GM12878 (cell line): ENCODE measurements around the gene PACS2. TPM values are rescaled to one million over a fixed set of nuclear protein-coding genes. Genes with fewer than 3 reads are reported as not detected.

Source experiments
- ASH2L ChIP-seq: fragments of 300-600, 200-600 bp; sonication (generic); IDR thresholded peaks from 2 replicates; pipeline ENCODE4 v1.6.1; 2017; ENCODE audit warnings: low read depth, mild to moderate bottlenecking, borderline replicate concordance
- ATF7 ChIP-seq: fragments of 450-650 bp; IDR thresholded peaks from 2 replicates; pipeline ENCODE4 v1.6.1; 2016; ENCODE audit warnings: low read depth, mild to moderate bottlenecking
- CEBPB ChIP-seq, 2 experiments: fragments of 150-350 bp in 1 of 2; IDR thresholded peaks; 2 replicates each; pipeline ENCODE4 v1.6.1; 2012 to 2014; ENCODE audit warnings: low read depth in 2 of 2, low read length in 2 of 2, borderline replicate concordance in 1 of 2, inconsistent platforms in 1 of 2
- CEBPZ ChIP-seq: fragments of 150-350 bp; IDR thresholded peaks from 2 replicates; pipeline ENCODE4 v1.6.1; 2016; ENCODE audit warnings: low read depth, low read length
- CREB1 ChIP-seq: IDR thresholded peaks from 2 replicates; pipeline ENCODE4 v1.6.1; 2012; ENCODE audit warnings: low read depth, mild to moderate bottlenecking, inconsistent platforms
- EGR1 ChIP-seq, 2 experiments: IDR thresholded peaks; 1 replicate in 1 of 2; 2 replicates in 1 of 2; pipeline ENCODE4 v1.6.1; 2011 to 2012; ENCODE audit warnings: low read depth in 2 of 2, low read length in 2 of 2, borderline replicate concordance in 1 of 2, mild to moderate bottlenecking in 1 of 2, moderate library complexity in 1 of 2
- EP300 ChIP-seq, 2 experiments: fragments of 150-350 bp in 1 of 2; IDR thresholded peaks; 2 replicates each; pipeline ENCODE4 v1.6.1; 2011 to 2012; ENCODE audit warnings: low read depth in 2 of 2, low read length in 2 of 2, borderline replicate concordance in 1 of 2, improper control_type of control experiment in 1 of 2, inconsistent platforms in 1 of 2; ENCODE audit not compliant: control insufficient read depth in 1 of 2
- ESRRA ChIP-seq: IDR thresholded peaks from 2 replicates; pipeline ENCODE4 v1.6.1; 2012; ENCODE audit warnings: mild to moderate bottlenecking, low read length, improper control_type of control experiment
- EZH2 ChIP-seq: IDR thresholded peaks from 2 replicates; pipeline ENCODE4 v1.6.1; 2012; ENCODE audit warnings: low read depth, mild to moderate bottlenecking, control low read depth, inconsistent platforms, low read length, borderline replicate concordance; ENCODE audit not compliant: control insufficient read depth
- MEF2B ChIP-seq: fragments of 450-650 bp; IDR thresholded peaks from 2 replicates; pipeline ENCODE4 v1.6.1; 2018; ENCODE audit warnings: mild to moderate bottlenecking, moderate library complexity; ENCODE audit not compliant: partially characterized antibody, poor library complexity, severe bottlenecking
- NR2F1 ChIP-seq: fragments of 450-650 bp; conservative IDR thresholded peaks from 2 replicates; pipeline ENCODE4 v1.6.1; 2017; ENCODE audit warnings: mild to moderate bottlenecking
- PAX8 ChIP-seq: fragments of 450-650 bp; IDR thresholded peaks from 2 replicates; pipeline ENCODE4 v1.6.1; 2017; ENCODE audit warnings: mild to moderate bottlenecking, moderate library complexity
- PML ChIP-seq: IDR thresholded peaks from 2 replicates; pipeline ENCODE4 v1.6.1; 2012; ENCODE audit warnings: low read length, inconsistent platforms
- POLR2A ChIP-seq: IDR thresholded peaks from 2 replicates; pipeline ENCODE4 v1.6.1; 2011; ENCODE audit warnings: low read depth, mild to moderate bottlenecking, low read length
- POU2F2 ChIP-seq: IDR thresholded peaks from 3 replicates; pipeline ENCODE4 v1.6.1; 2011; ENCODE audit warnings: low read depth, mild to moderate bottlenecking, low read length, borderline replicate concordance
- RELA ChIP-seq: fragments of 450-650 bp; IDR thresholded peaks from 2 replicates; pipeline ENCODE4 v1.8.0; 2014; ENCODE audit warnings: borderline replicate concordance; ENCODE audit not compliant: partially characterized antibody
- RUNX3 ChIP-seq: IDR thresholded peaks from 2 replicates; pipeline ENCODE4 v1.6.1; 2012; ENCODE audit warnings: low read length, inconsistent platforms
- SMAD1 ChIP-seq: fragments of 450-650 bp; IDR thresholded peaks from 2 replicates; pipeline ENCODE4 v1.6.1; 2018; ENCODE audit warnings: mild to moderate bottlenecking, low read depth; ENCODE audit not compliant: partially characterized antibody
- TCF7 ChIP-seq: IDR thresholded peaks from 2 replicates; pipeline ENCODE4 v1.6.1; 2014; ENCODE audit warnings: antibody characterized with exemption, borderline replicate concordance
- YY1 ChIP-seq: IDR thresholded peaks from 2 replicates; pipeline ENCODE4 v1.6.1; 2011; ENCODE audit warnings: low read depth, mild to moderate bottlenecking, low read length
- polyA plus RNA-seq, 11 experiments: library from polyadenylated mRNA; depleted of rRNA in 4 of 11; unstranded in 6 of 11; stranded (reverse) in 5 of 11; fragments of >200 nt; fragmentation: Nextera tagmentation in 4 of 11; fragmentation: Illumina TruSeq in 1 of 11; extraction: Ambion mirVana in 4 of 11; extraction: Trizol in 1 of 11; gene quantifications; 1 replicate in 1 of 11; 2 replicates in 10 of 11; pipeline versions ENCODE4 v1.2.1 to v1.2.3, GENCODE V29; 2011 to 2016; ENCODE audit warnings: inconsistent platforms in 2 of 11, missing spikeins in 2 of 11, low read depth in 1 of 11
- total RNA-seq, 4 experiments: library from RNA; depleted of rRNA in 3 of 4; stranded (reverse); fragments of >200 nt in 3 of 4; fragmentation: Illumina TruSeq in 1 of 4; extraction: Trizol in 1 of 4; gene quantifications; 2 replicates each; pipeline versions ENCODE4 v1.2.1 to v1.2.3, GENCODE V29; 2013 to 2021

PACS2 gene
- total and polyA plus RNA-seq, 10 of the 15 experiments (the other 5 are each of a cell fraction or from before 2014, with no cell fraction given): 0.21 to 37.3 (median 9.4) TPM

- TF ChIP-seq CEBPZ: no peak
- TF ChIP-seq ATF7: peak; percentile 60
- no peak for TF ChIP-seq TCF7
- TF ChIP-seq EZH2: no peak
- TF ChIP-seq POLR2A: no peak
- peak; percentile 77 for TF ChIP-seq MEF2B
- TF ChIP-seq ESRRA: 0 out of 2 replicates have a peak, but pooled peaks have one; percentile 32
- TF ChIP-seq PAX8: no peak
- no peak for TF ChIP-seq EP300 (IDR thresholded peaks at IDR 0.05; ENCODE audit: borderline replicate concordance in 1 of 2, control insufficient read depth in 1 of 2, low read depth in 2 of 2, low read length in 2 of 2)
- no peak for TF ChIP-seq EGR1 (IDR thresholded peaks at IDR 0.05; ENCODE audit: borderline replicate concordance in 1 of 2, low read depth in 2 of 2, low read length in 2 of 2)
- no peak for TF ChIP-seq SMAD1
- TF ChIP-seq POU2F2: no peak
- no peak for TF ChIP-seq RELA
- TF ChIP-seq ASH2L: no peak
- TF ChIP-seq YY1: peak; percentile 63; the same call in 1 of the 2 replicates
- TF ChIP-seq CEBPB (IDR thresholded peaks at IDR 0.05; ENCODE audit: borderline replicate concordance in 1 of 2, low read depth in 2 of 2, low read length in 2 of 2): peak in 1 of 2 experiments; percentile 94; a peak in 2 of 4 replicates
- no peak for TF ChIP-seq PML
- TF ChIP-seq RUNX3: peak; percentile 44; the same call in 1 of the 2 replicates
- peak; percentile 13; the same call in 1 of the 2 replicates for TF ChIP-seq CREB1
- TF ChIP-seq NR2F1: 0 out of 2 replicates have a peak, but pooled peaks have one; percentile 20
Measured at GRCh38 chr14:105351920-105352851, 37.6 kb downstream of the PACS2 start (continued).
